T follicular helper cell (primary cell): ENCODE results near the gene CD164L2.
"Not testable (repeated sequence)": the region's sequence is repeated elsewhere in the genome, so short reads cannot be mapped to it uniquely, and the experiment has no call there.

Source experiments
- DNase-seq: peaks from one replicate; pipeline ENCODE4 v3.0.0-alpha.2; 2020; ENCODE audit warnings: low read depth

CD164L2 gene

GRCh38 chr1:27384797-27385196, 1.7 kb upstream of the CD164L2 start:
- DNase-seq = not testable (repeated sequence)

- no peak for DNase-seq
These were observed 528 bp upstream of the CD164L2 start for GRCh38 chr1:27383661-27384060.

- DNase-seq = no peak
These were observed 967 bp downstream of the CD164L2 start for GRCh38 chr1:27381969-27382762.

- DNase-seq = no peak
These were observed 2.1 kb downstream of the CD164L2 start for GRCh38 chr1:27380766-27381733.

- DNase-seq = no peak
These were observed 2.9 kb downstream of the CD164L2 start for GRCh38 chr1:27380224-27380623.

GRCh38 chr1:27379564-27380122, 3.5 kb downstream of the CD164L2 start:
- DNase-seq = no peak

GRCh38 chr1:27377760-27378495, 5.2 kb downstream of the CD164L2 start:
- no peak for DNase-seq

- DNase-seq = no peak
These were observed 8.6 kb downstream of the CD164L2 start, which contains the start of gene FCN3 for GRCh38 chr1:27374362-27375086. Gene FCN3, minus strand, starts transcription at chr1:27374824. Its CDS starts 6 bp downstream, at chr1:27374818.

GRCh38 chr1:27372808-27373690, 10.1 kb downstream of the CD164L2 start:
- DNase-seq = no peak

GRCh38 chr1:27372022-27372807, 10.9 kb downstream of the CD164L2 start:
- DNase-seq = no peak

GRCh38 chr1:27368869-27369582, 14.1 kb downstream of the CD164L2 start:
- no peak for DNase-seq

- no peak for DNase-seq
These were observed 15.9 kb downstream of the CD164L2 start for GRCh38 chr1:27367160-27367650.

- DNase-seq = no peak
These were observed 16.5 kb downstream of the CD164L2 start, which contains the start of gene MAP3K6 for GRCh38 chr1:27366411-27367159. Gene MAP3K6, minus strand, starts transcription at chr1:27366961. Its CDS starts 364 bp downstream, at chr1:27366597.

- peak; percentile 53 for DNase-seq
These were observed 17.1 kb downstream of the CD164L2 start for GRCh38 chr1:27366113-27366410.

- DNase-seq = peak; percentile 69
These were observed 17.6 kb downstream of the CD164L2 start for GRCh38 chr1:27365372-27366112.

GRCh38 chr1:27364696-27365371, 18.3 kb downstream of the CD164L2 start:
- no peak for DNase-seq
